Measurements from ENCODE around the gene MEGF6. TPM values are rescaled to one million over a fixed set of nuclear protein-coding genes. Genes with fewer than 3 reads are reported as not detected.

The MEGF6 gene
- total and polyA plus RNA-seq, 9 of the 15 experiments (the other 6 are each of a cell fraction or from before 2014, with no cell fraction given): 0.03 to 1.7 (median 0.24) TPM; not detected in 3

DNA sequence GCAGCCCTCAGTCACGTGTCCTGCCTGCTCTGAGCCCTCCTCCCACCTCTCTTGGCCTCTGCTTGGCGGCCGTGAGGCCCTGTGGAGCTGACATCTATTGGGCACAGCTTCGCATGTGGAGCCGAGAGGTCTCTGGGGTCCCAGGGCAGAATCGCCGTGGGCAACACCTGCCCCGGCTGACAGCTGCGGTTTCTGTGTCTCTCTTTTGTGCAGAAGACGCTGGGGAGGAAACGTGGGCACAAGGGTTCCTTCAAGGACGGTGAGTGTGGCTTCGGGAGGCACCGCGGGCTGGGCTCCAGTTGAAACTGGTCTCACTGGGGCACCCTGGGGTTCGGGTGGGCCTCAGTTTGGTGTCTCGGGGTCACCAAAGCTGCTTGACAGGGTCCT lies 145.4 kb downstream of the MEGF6 start:
- peaks cover 0 to 53% of the 10 kb centered on the region in 2 experiments; a peak in 2 of 5 replicates for H3K4me1 ChIP-seq (replicated peaks in 1 of 2; ENCODE audit: control insufficient read depth in 2 of 2, insufficient read depth in 2 of 2, low read length in 2 of 2)
- BruUV-seq (replicated peaks): no TSS peak
- 4% methylated on average over 17 of the region's 17 CpGs for WGBS (ENCODE audit: insufficient coverage, low coverage, missing lambda C conversion rate)
- ChIA-PET POLR2A (interaction anchor here (0.6 kb wide), 1 partner anchor 13 kb away, joined by 4 read pairs; no protein-coding TSS in a partner anchor), CTCF (ENCODE audit: low intra/inter-chr PET ratio) (no interaction called here)
- ATAC-seq: peak; percentile 8; the same call in 1 of the 3 replicates
- H3K9me3 ChIP-seq (replicated peaks; ENCODE audit: control insufficient read depth, insufficient read depth, low read depth, low read length): no peaks in the 10 kb centered on the region
- peaks cover 47 to 79% of the 10 kb centered on the region in 2 experiments; a peak in 4 of 5 replicates for H3K27me3 ChIP-seq (ENCODE audit: control insufficient read depth in 2 of 2, insufficient read depth in 2 of 2, low read length in 2 of 2)
- H3K9ac ChIP-seq (ENCODE audit: insufficient read depth in 1 of 2, low read depth in 2 of 2, low read length in 2 of 2): no peak overlapping the region
- H3K4me3 ChIP-seq: no peak overlapping the region
- DNase-seq (ENCODE audit: extremely low read depth in 1 of 4, low spot score in 3 of 4): peak in 1 of 4 experiments; percentile 36
- in situ Hi-C loops (cut with MboI): no loop called here
- no peak overlapping the region for H3K27ac ChIP-seq (ENCODE audit: extremely low read depth, low read depth, low read length)
- no peaks in the 10 kb centered on the region for H3K36me3 ChIP-seq (ENCODE audit: control insufficient read depth, insufficient read depth, low read length)
- peaks cover 39% of the 10 kb centered on the region for H4K20me1 ChIP-seq (replicated peaks; ENCODE audit: control insufficient read depth, insufficient read depth, low read length)
- no peaks in the 10 kb centered on the region for H3K79me2 ChIP-seq (ENCODE audit: control insufficient read depth, insufficient read depth, low read length)
- H2AFZ ChIP-seq (ENCODE audit: low read depth, low read length): no peak overlapping the region
- H3K9me1 ChIP-seq (ENCODE audit: control insufficient read depth, insufficient read depth, low read length): peaks cover 4% of the 10 kb centered on the region
- intact Hi-C loops (cut with micrococcal nuclease): no loop called here
- FAIRE-seq: no peak
- H3K4me2 ChIP-seq (ENCODE audit: insufficient read depth, low read length): no peak overlapping the region
- no peak for TF ChIP-seq KDM1A (IDR thresholded peaks at IDR 0.05)
- TF ChIP-seq USF2 (CRISPR knock-in tag; IDR thresholded peaks at IDR 0.05): peak; percentile 71; the same call in 1 of the 2 replicates
- no peak for TF ChIP-seq RNF219 (CRISPR knock-in tag; IDR thresholded peaks at IDR 0.05)
- TF ChIP-seq KDM2B (CRISPR knock-in tag; IDR thresholded peaks at IDR 0.05): no peak
- TF ChIP-seq LCOR (CRISPR knock-in tag; IDR thresholded peaks at IDR 0.05): no peak
- TF ChIP-seq ZNF561 (CRISPR knock-in tag; conservative IDR thresholded peaks at IDR 0.05): no peak
- TF ChIP-seq BACH1 (tag; IDR thresholded peaks at IDR 0.05): no peak
- no peak for TF ChIP-seq NFATC3 (IDR thresholded peaks at IDR 0.05)
- no peak for TF ChIP-seq SRF (CRISPR knock-in tag; IDR thresholded peaks at IDR 0.05)
- no peak for TF ChIP-seq EHMT2 (IDR thresholded peaks at IDR 0.05)
- TF ChIP-seq, protein P1, sequence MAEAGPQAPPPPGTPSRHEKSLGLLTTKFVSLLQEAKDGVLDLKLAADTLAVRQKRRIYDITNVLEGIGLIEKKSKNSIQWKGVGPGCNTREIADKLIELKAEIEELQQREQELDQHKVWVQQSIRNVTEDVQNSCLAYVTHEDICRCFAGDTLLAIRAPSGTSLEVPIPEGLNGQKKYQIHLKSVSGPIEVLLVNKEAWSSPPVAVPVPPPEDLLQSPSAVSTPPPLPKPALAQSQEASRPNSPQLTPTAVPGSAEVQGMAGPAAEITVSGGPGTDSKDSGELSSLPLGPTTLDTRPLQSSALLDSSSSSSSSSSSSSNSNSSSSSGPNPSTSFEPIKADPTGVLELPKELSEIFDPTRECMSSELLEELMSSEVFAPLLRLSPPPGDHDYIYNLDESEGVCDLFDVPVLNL (CRISPR knock-in tag; IDR thresholded peaks at IDR 0.05; ENCODE audit: low read depth): no peak
- 0 out of 2 replicates have a peak, but pooled peaks have one; percentile 47 for TF ChIP-seq RAD51 (IDR thresholded peaks at IDR 0.05; ENCODE audit: borderline replicate concordance, low read depth)
- TF ChIP-seq SREBF2 (CRISPR knock-in tag; IDR thresholded peaks at IDR 0.05): no peak
- TF ChIP-seq, protein P2, sequence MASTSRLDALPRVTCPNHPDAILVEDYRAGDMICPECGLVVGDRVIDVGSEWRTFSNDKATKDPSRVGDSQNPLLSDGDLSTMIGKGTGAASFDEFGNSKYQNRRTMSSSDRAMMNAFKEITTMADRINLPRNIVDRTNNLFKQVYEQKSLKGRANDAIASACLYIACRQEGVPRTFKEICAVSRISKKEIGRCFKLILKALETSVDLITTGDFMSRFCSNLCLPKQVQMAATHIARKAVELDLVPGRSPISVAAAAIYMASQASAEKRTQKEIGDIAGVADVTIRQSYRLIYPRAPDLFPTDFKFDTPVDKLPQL (IDR thresholded peaks at IDR 0.05; ENCODE audit: extremely low read depth, insufficient read length): no peak
- no peak for TF ChIP-seq ZBTB49 (CRISPR knock-in tag; IDR thresholded peaks at IDR 0.05; ENCODE audit: borderline replicate concordance)
- no peak for TF ChIP-seq ZNF212 (CRISPR knock-in tag; IDR thresholded peaks at IDR 0.05)

Measured in K562 (cell line).